Body of pancreas (tissue), 4 donors: Measurements from ENCODE around the gene LCK.

Experiments used
- POLR2A ChIP-seq, 3 donors: fragments of 450-650 bp; IDR thresholded peaks; one replicate each; pipeline ENCODE4 v1.6.1; 2016; ENCODE audit warnings: antibody characterized with exemption in 3 of 3, mild to moderate bottlenecking in 2 of 3
- TF ChIP-seq, protein P1 (sequence below), 7 experiments: fragments of 450-650 bp in 4 of 7; fragments of 200-600 bp in 3 of 7; sonication (generic) in 3 of 7; IDR thresholded peaks; one replicate each; pipeline ENCODE4 v1.5.1; 2016 to 2019; ENCODE audit warnings: antibody characterized with exemption in 7 of 7

- TF ChIP-seq, protein P1, sequence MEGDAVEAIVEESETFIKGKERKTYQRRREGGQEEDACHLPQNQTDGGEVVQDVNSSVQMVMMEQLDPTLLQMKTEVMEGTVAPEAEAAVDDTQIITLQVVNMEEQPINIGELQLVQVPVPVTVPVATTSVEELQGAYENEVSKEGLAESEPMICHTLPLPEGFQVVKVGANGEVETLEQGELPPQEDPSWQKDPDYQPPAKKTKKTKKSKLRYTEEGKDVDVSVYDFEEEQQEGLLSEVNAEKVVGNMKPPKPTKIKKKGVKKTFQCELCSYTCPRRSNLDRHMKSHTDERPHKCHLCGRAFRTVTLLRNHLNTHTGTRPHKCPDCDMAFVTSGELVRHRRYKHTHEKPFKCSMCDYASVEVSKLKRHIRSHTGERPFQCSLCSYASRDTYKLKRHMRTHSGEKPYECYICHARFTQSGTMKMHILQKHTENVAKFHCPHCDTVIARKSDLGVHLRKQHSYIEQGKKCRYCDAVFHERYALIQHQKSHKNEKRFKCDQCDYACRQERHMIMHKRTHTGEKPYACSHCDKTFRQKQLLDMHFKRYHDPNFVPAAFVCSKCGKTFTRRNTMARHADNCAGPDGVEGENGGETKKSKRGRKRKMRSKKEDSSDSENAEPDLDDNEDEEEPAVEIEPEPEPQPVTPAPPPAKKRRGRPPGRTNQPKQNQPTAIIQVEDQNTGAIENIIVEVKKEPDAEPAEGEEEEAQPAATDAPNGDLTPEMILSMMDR (IDR thresholded peaks at IDR 0.05), result no peak
- no peak for TF ChIP-seq POLR2A (IDR thresholded peaks at IDR 0.05)
Observed at GRCh38 chr1:32269744-32270143, 18.7 kb downstream of the LCK start.
